Right renal pelvis (tissue), 4 donors: ENCODE measurements around the gene EVI5L. TPM values are rescaled to one million over a fixed set of nuclear protein-coding genes. Genes with fewer than 3 reads are reported as not detected.
"Not testable (repeated sequence)": the region's sequence is repeated elsewhere in the genome, so short reads cannot be mapped to it uniquely, and the experiment has no call there.

Experiments used
- DNase-seq, 4 donors: peaks; one replicate each; pipeline ENCODE4 v3.0.0-alpha.2; 2013; ENCODE audit warnings: low read depth in 4 of 4, low spot score in 3 of 4, missing footprints in 1 of 4
- polyA plus RNA-seq, 4 donors: library from polyadenylated mRNA; unstranded; fragments of 120-200 nt; gene quantifications; one replicate each; pipeline ENCODE4 v1.2.1, GENCODE V29; 2013; ENCODE audit not compliant: insufficient read length in 4 of 4

Gene EVI5L
- polyA plus RNA-seq, 4 donors, result 15.4 to 19.0 (median 16.1) TPM

- DNase-seq, result no peak
These were observed 28.2 kb downstream of the EVI5L start for GRCh38 chr19:7858109-7858770.

- DNase-seq, result not testable (repeated sequence)
These were observed 29.1 kb downstream of the EVI5L start for GRCh38 chr19:7859087-7859486.

- DNase-seq, result no peak
These were observed 30.1 kb downstream of the EVI5L start for GRCh38 chr19:7859831-7860713.

- no peak for DNase-seq
These were observed 30.9 kb downstream of the EVI5L start for GRCh38 chr19:7860714-7861618.

DNA sequence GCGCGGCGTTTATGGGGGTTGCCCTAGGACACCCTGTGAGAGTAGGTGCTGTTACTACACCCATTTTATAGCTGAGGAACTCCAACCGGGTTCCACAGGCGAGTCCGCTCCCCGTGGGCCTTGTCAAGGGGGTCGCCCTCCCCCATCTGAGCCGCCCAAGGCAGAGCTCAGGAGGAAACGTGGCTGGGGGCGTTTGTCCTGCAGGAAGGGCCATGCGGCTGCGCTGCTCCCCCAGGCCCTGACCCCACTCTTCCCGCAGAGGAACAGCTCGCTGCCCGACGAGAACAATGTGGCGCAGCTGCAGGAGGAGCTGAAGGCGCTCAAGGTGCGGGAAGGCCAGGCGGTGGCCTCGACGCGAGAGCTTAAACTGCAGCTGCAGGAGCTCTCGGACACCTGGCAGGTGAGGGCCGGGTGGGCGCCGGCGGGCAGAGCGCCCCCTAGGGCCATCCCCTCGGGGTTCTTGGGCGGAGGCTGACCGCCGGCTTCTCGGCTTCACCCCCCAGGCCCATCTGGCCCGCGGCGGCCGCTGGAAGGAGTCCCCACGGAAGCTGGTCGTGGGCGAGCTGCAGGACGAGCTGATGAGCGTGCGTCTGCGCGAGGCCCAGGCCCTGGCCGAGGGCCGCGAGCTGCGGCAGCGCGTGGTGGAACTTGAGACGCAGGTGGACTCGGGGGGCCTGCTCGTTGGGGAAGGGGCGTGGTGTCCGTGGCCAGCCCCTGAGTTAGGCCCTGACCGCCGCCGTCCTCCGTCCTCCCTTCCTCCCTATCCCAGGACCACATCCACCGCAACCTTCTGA, 31.8 kb downstream of the EVI5L start:
- DNase-seq, result no peak

DNA sequence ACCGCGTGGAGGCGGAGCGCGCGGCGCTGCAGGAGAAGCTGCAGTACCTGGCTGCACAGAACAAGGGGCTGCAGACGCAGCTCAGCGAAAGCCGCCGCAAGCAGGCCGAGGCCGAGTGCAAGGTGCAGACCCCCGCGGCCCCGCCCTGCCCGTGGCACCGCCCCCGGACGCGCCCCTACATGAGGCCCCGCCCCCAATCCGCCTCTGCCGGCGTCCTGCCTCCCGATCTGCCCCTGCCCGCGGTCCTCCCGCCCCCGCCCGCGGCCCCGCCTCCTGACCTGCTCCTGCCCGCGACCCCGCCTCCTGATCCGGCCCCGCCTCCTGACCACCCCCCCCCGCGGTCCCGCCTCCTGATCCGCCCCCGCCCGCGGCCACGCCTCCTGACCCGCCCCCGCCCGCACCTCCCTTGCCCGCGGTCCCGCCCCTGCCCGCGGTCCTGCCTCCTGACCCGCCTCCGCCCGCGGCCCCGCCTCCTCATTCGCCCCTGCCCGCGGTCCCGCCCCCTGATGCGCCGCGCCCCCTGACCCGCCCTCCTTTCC, 32.5 kb downstream of the EVI5L start:
- no peak for DNase-seq

DNA sequence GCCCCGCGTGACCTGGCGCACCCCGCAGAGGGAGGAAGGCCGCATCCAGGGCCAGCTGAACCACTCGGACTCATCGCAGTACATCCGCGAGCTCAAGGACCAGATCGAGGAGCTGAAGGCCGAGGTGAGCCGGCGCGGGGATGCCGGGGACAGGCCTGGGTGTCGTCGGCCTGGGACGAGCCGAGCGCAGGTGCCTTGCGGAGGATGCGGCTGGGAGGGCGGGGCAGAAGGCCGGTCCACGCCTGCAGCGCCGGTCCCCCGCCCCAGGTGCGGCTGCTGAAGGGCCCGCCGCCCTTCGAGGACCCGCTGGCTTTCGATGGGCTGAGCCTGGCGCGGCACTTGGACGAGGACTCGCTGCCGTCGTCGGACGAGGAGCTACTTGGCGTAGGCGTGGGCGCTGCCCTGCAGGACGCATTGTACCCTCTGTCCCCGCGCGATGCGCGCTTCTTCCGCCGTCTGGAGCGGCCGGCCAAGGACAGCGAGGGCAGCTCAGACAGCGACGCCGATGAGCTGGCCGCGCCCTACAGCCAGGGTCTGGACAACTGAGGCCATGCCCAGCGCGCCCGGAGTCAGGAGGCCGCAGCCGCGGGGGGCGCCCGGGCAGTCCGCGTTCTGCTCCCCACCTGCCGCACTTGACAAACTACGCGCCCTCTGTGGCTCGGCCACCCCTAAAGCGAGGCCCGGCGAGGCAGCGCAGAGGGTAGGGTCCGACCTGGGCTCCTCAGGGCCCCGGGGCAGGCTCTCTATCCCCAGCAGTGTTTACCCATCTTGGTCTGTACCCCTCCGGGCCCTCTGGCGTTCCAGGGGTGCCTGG, 33.3 kb downstream of the EVI5L start:
- DNase-seq, result no peak

GRCh38 chr19:7863971-7864689, 34.1 kb downstream of the EVI5L start:
- DNase-seq, result no peak

- no peak for DNase-seq
These were observed 34.7 kb downstream of the EVI5L start for GRCh38 chr19:7864690-7865074.

- no peak for DNase-seq
These were observed 35.4 kb downstream of the EVI5L start for GRCh38 chr19:7865262-7865911.

GRCh38 chr19:7866399-7867091, 36.5 kb downstream of the EVI5L start:
- no peak for DNase-seq

- DNase-seq, result no peak
These were observed 37.2 kb downstream of the EVI5L start for GRCh38 chr19:7867092-7867844.

- DNase-seq, result no peak
These were observed 38.3 kb downstream of the EVI5L start for GRCh38 chr19:7868326-7868670.

DNA sequence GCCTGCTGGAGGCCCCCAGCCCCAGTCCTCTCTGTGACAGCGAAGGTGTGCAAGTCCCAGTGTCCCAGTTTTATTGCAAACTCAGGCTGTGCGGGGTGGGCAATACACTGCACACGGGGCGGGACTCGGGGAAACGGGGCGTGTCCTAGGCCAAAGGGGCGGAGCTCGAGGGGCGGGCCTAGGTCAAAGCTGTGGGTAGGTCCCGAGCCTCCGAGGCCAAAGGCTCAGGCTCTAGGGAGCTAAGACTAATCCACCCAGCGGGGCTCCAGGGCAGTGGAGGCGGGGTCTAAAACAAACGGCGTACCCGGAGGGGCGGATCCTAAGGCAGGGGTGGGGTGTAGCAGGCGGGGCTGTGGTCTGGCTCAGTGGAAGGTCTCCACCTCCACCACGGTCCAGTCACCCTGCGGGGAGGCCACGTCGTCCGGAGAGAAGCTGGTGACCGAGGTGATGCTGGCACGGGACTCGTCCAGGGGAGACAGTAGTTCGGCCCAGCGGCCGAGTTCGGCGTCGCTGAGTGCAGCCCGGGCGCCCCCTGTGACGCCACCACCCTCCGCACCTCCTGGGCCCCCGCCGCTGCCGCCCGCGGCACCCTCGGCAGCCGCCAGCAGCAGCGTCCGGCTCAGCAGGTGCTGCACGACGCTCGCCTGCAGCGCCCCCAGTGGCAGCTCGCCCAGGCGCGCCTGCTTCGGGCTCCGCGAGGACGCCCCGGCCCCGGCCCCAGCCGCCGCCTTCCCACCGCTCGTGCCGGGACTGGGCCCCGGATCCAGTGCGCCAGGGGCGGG, 38.8 kb downstream of the EVI5L start:
- DNase-seq, result no peak

DNA sequence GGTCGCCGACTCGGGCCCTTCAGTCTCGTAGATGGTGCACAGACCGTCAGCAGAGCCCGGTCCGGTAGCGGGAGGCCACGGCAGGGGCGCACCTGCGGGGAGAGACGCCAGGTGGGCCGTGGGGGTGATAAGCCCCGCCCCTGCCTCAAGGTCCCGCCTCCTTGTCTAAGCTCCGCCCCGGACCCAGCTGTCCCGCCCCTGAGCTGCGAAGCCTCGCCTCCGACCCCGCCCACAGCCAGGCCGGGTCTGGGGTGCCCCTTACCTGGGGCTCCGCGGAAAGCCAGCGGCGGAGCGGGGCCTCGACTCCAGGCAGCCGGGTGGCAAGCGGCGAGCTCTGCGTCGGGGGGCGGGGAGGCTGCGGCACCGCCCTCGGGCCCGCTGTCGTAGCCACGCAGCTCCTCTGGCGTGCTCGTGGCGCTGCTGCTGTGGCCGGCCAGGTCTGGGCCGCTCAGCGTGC, 39.5 kb downstream of the EVI5L start:
- no peak for DNase-seq
